GM19240 (cell line): ENCODE data around the gene JADE1.

Experiments
- DNase-seq: peaks from one replicate; pipeline ENCODE4 v3.0.0; 2011; ENCODE audit warnings: low spot score; ENCODE audit not compliant: insufficient read length

Gene JADE1

DNA sequence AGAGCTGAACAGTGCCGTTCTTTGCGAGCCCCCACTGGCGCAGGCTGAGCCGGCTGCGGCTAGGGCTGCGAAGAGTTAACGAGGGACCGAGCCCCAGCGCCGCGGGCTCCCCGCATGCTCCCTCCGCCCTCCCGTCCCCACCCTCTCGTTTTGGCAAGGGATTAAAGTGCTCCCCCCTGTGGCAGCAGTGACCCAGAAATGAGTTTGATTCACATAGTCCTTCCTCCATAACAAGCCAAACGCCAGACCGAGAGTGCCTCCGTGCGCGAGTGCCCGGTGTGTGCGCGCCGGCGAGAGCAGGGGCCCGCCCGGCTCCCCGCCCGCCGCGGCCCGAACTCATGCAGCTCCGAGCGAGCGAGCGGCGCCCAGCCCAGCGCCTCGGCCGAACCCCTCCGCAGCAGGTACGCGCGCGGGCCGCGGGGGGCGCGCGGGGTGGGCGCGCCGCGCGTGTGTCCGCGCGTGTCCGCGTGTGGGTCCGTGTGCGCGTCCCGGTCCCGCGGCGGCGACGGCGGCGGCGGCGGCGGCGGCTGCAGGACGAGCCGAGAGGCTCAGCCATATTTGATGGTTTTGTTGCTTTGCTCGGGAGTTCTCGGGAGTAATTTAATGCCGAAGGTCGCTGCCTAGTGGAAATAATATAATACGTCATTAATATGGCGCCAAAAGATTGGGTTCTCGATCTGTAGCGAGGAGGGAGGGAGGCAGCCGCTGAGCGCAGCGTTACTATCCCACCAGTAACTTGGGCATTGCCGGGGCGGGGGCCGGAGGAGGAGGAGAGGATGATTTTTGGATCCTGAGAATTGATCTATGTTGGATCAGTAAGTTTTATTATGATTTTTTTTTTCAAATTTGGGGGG is at the start of gene JADE1:
Gene JADE1 (plus strand): TSS at position 224 of the 854 bp plus-strand sequence. CDS start 22,059 bp downstream, outside the sequence.
- DNase-seq: peak; percentile 63

DNA sequence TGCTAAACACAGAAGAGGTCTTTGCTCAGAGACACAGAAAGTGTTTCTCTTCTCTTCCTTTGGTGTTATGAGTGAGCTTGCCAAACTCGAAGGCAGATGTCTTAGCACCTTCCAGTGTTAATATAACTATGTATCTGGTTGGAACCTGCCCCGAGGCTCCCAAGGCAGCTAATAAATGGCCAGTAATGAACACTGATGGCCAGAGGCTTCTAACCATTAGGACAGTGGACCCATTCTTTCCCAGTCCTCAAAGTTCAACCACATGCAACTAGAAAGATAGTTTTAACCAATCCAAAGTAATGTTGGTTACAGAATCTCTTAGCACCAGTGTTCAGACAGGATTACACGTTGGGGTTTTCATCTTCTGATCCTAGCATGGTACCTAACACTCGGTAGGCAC is 42.7 kb upstream of the JADE1 start:
- DNase-seq: no peak

DNA sequence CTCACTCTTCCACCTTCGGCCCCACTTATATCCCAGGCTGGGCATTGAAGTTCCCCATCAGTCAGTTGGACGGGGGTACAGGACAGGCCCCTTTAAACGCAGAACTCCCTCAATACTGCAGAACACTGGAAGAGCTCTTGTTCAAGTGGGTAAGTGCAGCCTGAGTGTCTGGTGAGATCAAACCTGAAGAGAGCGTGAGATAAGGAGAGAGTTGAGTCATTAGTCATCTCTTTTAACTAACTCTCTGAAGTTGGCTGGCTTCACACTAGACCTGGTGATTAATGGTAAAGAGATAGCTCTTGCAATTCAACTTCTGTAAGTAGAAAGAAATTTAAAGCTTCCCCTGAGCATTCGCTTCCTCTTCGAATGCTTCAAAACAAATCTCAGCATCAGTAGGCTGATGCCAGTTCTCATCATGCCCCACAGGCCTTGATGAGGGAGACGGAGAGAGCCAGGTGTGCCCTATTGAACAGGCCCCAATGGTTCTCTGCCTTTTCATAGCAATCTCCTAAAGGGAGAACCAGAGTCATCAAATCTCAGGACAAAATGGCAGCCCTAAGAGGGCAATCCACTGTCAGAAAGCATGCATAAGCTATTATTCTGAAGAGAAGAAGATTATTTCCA is 41.0 kb upstream of the JADE1 start:
- DNase-seq: no peak

DNA sequence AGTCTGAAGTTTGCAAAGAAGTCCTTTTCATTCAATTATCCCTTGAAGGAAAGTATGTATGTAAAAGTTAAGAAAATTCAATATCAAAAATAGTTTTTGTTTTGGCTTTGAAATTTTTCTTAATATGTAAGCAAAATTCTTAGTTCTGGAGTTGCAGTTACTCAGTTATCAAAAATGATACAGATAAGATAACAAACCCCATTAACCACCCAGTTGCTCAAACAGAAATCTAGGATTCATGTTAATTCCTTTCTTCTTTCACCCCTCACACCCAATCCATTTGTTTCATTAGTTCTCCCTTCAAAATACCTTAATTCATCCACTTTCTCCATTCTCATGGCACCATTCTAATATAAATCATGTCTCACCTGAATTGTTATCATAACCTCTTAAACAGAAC is 40.5 kb upstream of the JADE1 start:
- no peak for DNase-seq

DNA sequence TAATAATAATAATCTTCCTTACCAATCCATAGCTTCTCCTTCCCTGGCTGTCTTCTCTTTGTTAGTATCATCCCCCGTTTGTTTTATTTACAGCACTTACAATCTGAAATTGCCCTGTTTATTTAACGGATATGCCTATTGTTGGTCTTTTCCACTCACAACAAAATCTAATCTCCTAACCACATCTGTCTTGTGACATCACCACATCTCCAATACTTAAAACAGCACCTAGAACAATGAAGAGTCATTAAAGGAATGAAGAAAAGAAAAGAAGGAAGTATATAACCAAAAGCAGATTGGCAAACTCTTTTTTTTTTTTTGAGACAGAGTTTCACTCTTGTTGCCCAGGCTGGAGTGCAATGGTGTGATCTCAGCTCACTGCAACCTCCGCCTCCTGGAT is 38.7 kb upstream of the JADE1 start:
- DNase-seq: no peak

DNA sequence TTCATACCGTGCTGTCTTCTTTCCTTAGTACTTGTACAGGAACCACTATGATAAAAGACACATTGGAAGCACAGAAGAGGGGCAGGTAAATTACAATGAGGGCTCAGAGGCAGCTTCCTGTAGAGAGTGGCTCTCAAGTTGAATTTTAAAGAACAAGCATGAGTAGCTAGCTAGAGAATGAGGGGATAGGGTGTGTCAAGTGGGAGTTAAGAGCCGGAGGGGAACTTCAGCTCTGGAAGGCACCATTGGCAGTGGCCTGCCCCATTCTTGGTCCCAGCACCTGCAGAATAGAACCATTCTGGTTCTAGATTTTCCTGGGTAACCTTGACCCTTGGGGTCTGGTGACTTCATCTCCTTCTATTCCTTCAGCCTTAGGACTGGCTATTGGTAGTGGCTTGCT is 34.0 kb upstream of the JADE1 start:
- no peak for DNase-seq

DNA sequence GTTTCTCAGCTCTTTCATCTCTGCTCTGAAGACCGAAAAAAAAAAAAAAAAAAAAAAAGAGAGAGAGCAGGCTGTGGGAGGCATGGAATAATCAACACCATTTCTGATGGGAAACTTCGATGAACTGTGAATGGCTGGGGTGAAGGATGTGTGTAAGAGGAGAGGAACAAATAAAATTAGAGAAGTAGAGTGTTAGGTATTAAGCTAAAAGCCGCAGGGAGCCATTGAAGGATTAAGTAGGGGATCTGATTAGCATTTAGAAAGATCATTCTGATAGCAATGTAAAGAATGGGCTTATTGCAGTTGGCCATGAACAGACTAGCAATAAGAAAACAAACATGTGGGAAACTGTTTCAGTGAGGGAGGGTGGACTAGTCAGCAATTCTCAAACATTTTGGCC is 33.6 kb upstream of the JADE1 start:
- DNase-seq: no peak

DNA sequence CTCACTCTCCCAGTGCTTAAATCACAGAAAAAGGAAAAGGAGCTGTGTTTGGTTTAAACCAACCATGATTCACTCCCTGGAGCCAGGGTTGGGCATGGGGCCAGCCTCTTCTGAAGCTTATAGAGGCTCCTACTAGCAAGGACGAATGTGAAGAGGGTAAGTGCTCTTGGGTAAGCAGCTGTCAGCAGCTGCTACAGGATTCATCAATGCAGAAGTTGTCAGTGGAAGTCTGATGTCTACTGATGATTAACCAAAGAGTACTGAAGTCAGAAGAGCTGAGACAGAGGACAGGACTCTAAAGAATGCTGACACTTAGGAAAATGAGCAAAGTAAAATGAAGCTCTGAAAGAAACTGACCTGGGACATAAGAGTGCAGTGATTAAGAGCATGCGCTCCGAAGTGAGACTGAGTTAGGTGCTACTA is 32.7 kb upstream of the JADE1 start:
- no peak for DNase-seq

DNA sequence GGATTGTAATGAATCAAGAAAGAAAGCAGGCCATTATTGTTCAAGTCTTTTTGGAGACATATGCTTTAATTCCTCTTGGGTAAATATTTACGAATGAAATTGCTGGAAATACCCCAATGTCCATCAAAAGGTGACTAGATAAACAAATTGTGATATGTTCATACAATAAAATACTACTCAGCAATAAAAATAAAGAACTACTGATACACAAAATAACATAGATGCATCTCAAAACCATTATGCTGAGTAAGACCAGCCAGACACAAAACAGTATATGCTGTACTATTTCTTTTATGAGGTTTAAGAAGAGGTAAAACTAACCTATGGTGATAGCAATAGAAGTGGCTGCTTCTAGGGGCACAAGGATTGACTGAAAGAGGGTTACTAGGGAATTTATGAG is 28.8 kb upstream of the JADE1 start:
- DNase-seq: no peak

DNA sequence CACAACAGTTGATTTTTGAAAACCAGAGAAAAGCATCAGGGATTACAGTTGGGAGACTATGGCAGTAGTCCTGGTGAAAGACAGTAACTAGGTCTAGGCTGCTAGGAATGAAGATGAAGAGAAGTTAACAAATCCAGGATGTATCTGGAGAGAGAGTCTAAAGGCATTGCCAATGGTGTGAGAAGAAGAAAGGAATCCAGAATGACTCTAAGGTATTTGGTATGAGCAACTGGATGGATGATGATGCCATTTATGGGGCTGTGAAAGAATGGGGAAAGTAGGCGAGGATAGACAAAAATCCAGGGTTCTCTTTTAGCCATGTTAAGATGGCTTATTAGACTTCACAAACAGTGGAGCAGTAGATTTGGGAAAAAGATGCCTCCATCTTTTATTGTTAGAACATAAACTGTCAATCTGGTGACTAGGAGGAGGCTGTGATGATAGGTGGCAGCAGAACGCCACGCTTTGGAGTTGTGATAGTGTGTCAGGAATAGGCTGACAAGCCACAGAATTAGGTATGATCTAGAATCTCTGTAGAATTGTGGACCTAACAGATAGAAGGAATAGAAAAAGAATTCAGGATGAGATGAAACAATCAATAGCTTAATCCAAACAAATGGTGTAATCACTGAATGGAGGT is 27.3 kb upstream of the JADE1 start:
- no peak for DNase-seq

DNA sequence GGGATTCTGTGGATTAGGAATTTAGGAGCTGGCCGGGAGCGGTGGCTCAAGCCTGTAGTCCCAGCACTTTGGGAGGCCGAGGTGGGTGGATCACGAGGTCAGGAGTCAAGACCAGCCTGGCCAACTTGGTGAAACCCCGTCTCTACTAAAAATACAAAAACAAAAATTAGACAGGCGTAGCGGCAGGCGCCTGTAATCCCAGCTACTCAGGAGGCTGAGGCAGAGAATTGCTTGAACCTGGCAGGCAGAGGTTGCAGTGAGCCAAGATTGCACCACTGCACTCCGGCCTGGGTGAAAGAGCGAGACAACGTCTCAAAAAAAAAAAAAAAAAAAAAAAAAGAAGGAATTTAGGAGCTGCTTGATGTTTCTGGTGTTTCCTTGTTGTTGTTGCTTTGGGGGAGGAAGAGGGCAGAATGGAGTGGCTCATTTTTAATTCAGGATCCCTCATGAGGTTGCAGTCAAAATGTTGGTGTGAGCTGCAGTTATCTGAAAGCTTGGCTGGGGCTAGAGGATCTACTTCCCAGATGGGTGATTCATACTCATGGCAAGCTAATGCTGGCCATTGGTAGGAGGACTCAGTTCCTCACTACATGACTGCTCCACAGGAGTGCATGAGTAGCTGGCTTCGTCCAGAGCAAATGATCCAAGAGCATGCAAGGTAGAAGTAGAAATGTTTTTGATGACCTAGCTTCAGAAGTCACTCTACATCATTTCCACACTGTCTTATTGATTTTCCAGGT is 26.5 kb upstream of the JADE1 start:
- DNase-seq: no peak

DNA sequence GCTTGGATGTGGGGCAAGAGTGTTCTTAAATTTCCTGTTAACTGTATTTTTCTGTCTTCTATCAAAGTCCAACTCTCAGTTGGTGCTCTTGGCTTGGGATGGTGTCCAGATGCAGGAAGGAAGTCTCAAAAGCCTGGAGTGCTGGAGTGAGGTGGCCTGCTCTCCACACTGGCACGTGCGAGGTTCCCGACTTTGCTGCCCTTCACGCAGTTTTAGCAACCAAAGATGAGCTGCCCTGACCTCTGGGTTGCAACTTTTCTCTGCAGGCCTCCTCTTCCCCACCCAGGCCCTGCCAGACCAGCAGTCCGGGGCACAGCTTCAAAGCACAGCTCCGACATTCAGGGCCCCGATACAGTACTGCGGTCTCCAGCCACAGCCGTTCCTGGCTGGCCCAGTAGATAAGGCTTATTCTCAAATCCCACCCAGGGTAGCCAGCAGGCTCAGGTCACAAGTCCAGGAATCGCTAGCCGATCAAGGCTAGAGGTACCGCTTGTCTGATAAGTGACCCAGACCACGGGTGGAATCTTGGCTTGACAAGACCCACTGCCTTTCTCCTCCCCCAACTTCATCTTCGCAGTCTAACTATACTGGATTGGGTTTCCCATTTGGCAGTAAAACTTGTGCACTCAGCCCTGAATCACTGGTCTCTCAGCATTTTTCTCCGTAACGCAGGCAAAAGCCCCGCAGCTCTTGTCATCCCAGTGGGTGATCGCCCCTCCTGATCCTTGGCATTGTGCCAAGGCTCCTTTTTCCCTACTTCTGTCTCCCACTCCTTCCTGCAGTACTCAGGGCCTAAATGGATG is 21.8 kb upstream of the JADE1 start:
- DNase-seq: no peak

DNA sequence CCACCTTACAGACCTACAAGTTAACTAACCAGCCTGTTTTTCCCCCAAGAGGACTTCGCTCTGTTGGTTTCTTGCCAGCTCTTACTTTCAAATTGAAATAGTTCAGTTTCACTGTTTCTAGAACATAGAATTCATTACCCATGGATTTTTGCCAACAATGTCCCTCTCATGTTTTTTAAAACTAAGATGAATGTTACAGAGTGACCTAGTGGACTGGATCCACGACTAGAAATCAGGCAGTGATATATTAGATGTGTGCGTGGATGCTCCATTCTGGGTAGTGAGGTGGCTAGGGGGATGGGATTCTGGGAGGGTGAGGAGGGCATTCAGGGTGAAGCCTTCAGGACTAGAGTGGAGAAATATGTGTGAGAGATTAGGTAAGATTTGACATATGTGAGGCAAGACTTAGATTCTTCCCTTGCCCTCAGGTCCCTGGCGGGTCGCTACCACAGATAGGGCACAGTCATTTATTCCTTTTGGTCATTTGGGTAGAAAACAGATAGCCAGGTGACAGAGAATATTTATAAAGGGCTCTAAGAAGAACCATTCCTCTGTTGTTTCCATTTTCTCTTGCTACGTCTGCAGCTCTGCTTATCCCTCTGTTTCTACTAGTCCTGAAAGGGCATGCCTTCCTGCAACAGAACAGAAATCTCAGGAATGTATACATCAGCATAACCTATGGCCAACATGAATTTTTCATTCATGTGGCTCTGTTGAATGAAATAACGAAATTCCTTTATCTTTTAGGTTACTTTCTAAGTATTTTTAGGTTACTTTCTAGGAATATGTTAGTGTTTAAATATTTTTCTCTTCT is 15.4 kb upstream of the JADE1 start:
- no peak for DNase-seq

DNA sequence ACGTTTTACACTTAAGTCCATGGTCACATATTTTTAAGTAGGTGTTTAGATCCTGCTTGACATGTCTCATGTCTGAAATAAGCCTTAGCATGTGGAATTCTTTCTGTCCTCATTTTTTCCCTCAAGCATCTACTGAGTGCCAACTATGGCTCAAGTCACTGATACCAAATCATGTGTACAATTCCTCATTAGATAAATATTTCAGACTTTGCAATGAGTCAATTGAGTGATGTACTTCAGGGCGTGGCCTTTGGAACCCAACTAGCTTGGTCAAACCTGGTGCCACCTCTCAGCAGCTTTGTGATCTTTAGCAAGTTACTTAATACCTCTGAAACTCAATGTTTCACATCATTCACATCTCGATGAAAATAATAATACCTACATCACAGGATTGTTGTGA is 12.6 kb upstream of the JADE1 start:
- no peak for DNase-seq

DNA sequence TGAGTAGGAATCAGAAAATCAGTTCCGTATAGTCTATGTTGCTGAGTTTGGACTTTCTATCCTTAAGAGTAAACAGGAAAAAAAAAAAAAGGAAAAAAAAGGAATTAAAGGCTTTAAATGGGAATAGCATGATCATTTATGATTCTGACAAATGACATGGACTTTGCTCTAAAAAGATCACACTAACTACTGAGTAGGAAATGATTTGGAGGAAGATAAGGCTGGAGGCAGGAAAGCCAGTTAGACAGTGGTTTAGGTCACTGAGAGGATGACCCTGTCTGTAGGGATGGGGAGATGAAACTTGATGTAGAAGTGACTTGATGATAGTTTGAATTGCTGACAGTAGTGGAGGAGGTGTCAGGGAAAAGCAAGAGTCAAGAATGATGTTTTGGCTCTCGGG is 9.2 kb upstream of the JADE1 start:
- no peak for DNase-seq

DNA sequence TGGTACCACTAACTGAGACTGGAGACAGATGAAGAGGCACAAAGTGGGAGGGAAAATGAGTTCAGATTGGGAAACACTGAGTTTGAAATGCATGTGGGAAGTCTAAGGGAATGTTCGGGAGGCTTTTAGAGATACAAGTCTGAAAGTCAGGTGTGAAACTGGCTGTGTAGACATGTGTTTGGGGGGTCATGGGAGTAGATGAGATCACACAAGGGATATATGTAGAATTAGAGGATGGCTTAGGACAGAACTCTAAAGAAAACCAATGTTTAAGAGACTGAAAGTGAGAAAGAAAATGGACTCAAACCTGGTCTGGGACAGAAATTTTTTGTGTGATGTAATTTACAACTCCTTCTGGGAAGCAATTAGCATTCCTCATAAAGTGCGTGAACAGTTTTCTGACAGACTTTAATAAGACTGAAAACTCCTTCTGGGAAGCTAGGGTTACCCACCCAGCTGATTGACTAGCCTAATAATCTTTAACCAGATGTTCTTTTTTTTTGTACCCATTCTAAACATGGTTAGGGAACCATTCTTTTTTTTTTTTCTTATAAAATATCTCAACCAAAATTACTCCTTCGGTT is 8.7 kb upstream of the JADE1 start:
- DNase-seq: no peak

DNA sequence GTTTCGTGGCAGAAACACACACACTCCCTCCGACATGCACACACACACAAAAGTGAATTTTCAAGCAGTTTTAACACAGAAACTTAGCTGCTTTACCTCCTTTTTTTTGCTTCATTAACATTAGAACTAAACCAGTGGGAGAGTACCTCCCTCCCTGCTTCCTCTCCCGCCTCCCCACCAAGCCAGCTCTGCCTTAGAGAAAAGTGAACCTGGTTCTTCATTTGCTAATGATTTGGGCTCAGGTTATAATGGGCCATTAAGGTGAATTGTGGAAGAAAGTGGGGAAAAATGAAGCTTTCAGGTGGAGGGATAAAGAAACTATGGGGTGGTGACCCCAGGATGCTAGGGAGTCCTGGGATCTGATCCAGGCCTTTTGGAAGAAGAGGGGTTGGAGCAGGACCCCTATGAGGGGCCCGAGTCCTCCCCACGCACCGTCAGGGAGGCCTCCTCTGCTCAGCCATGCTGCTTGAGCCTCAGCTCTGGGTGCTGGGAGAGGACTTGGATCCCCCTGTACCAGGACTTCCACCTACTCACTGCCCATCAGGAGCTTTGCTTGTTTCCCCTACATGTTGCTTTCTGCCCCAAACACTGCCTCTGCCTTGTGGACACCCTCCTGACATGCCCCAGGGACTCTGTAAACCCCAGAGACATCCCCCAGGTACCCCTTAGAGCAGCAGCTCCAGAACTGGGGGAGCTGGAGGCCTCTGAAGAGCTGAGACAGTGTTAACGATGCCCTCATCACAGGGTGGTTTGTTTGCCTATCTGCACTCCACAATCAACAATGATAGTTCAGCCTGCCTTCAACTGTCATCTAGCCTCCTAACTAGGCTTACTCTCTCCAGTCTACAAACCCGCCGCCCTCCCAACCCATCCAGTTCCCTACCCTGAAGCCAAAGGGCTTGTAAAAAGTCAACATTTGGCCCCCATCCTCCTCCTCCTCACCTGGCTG is 6.5 kb upstream of the JADE1 start:
- no peak for DNase-seq

DNA sequence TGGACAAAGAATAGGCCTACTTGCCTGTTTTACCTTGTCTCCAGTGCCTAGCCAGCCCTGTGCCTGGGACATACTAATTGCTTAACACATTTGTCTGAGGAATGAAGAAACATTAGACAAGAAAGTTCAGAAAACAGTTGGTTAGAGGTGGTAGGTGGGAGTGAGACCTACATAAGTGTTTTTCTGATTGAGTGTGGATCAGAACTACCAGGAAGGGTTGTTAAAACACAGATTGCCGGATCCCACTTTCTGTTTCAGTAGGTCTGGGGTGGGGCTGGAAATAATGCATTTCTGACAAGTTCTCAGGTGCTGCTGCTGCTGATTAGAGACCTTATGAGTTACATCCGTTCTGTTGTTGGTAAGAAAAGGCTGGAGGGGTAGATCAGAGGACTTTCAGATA is 5.7 kb upstream of the JADE1 start:
- DNase-seq: no peak
